Measurements from ENCODE around the gene HAPLN2.
A peak's percentile ranks its signal among the peaks of the same experiment; 100 is the strongest.

HAPLN2 gene

DNA sequence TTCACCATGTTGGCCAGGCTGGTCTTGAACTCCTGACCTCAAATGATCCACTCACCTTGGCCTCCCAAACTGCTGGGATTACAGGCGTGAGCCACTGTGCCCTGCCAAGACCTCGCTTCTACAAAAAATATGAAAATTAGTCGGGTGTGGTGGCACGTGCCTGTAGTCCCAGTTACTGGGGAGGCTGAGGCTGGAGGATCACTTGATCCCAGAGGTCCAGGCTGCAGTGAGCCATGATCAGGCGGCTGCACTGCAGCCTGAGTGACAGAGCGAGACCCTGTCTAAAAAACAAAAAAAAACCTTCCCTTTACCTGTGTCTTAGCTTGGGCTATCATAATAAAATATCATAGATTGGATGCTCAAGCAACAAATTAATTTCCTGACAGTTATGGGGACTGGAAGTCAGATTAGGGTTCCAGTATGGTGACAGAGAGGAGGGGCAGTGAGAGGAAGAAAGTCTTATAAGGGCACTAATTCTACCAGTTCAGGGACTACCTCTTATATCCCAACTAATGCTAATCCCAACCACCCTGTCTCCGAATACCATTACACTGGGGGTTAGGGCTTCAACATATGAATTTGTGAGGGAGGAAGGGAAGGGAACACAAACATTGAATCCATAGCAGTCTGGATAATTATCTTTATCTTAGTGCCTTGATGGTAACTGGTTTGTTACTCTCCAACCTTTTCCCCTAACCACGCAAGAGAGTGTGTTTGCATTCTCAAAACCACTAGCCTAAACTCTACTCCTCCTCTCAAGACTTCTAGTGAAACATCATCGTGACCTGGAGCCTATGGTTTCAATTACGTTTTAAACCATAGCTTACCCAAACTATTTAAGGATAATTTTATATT is 28.7 kb upstream of the HAPLN2 start:
- H3K27me3 ChIP-seq (ENCODE audit: insufficient read depth, low read depth, severe bottlenecking), result no peaks in the 10 kb centered on the region
- peak overlapping the region; percentile 65 for H3K4me3 ChIP-seq (ENCODE audit: low read depth, low read length)
- H3K9me3 ChIP-seq (ENCODE audit: severe bottlenecking), result no peaks in the 10 kb centered on the region
- H3K36me3 ChIP-seq, result peaks cover 32% of the 10 kb centered on the region
- no peak for DNase-seq
- no peak overlapping the region for H3K27ac ChIP-seq
- TF ChIP-seq, protein P1, sequence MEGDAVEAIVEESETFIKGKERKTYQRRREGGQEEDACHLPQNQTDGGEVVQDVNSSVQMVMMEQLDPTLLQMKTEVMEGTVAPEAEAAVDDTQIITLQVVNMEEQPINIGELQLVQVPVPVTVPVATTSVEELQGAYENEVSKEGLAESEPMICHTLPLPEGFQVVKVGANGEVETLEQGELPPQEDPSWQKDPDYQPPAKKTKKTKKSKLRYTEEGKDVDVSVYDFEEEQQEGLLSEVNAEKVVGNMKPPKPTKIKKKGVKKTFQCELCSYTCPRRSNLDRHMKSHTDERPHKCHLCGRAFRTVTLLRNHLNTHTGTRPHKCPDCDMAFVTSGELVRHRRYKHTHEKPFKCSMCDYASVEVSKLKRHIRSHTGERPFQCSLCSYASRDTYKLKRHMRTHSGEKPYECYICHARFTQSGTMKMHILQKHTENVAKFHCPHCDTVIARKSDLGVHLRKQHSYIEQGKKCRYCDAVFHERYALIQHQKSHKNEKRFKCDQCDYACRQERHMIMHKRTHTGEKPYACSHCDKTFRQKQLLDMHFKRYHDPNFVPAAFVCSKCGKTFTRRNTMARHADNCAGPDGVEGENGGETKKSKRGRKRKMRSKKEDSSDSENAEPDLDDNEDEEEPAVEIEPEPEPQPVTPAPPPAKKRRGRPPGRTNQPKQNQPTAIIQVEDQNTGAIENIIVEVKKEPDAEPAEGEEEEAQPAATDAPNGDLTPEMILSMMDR (IDR thresholded peaks at IDR 0.05; ENCODE audit: low read depth, low read length), result no peak

DNA sequence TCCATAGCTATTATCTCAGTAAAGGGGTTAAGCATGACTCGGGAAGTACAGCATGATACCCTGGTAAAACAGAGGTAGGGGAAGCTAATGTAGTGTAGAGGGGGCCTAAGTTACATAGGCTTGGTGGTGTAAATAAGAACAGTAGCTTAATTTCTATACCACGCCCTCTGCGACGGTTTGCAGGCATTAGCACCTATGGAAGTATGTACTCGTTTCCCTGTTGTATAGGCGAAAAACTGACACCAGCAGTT is 28.1 kb upstream of the HAPLN2 start:
- DNase-seq, result no peak
- Histone ChIP-seq H3K36me3 (peaks cover 38% of the 10 kb centered on the region), H3K27ac (peak overlapping the region; percentile 79), H3K27me3 (ENCODE audit: insufficient read depth, low read depth, severe bottlenecking) (no peaks in the 10 kb centered on the region), H3K9me3 (ENCODE audit: severe bottlenecking) (no peaks in the 10 kb centered on the region), H3K4me3 (ENCODE audit: low read depth, low read length) (peak overlapping the region; percentile 65)
- TF ChIP-seq, protein P1 (IDR thresholded peaks at IDR 0.05; ENCODE audit: low read depth, low read length), result no peak

DNA sequence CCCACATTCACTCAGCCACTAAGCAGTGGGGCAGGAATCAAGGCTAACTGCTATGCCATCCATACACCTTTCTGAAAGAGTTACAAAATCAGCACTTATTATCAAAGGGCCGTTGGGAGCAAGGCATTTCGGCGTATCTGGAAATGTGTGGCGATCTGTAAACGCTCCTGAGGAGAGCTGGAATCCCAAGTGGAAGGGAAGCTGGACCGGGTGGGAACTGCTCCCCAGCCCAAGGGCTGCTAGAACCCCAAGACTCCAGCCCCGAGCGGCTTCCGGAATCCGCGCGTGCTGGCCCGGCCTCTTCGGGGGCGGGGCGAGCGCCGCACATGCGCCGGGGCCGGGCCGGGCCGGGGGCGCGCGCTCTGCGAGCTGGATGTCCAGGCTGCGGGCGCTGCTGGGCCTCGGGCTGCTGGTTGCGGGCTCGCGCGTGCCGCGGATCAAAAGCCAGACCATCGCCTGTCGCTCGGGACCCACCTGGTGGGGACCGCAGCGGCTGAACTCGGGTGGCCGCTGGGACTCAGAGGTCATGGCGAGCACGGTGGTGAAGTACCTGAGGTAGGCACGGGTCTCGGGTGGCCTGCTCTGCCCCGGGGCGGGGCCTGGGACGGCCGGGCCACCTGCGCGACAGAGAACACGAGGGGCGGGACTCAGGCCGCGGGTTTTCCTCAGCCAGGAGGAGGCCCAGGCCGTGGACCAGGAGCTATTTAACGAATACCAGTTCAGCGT is 27.6 kb upstream of the HAPLN2 start, which contains the start of gene NAXE:
NAXE (plus strand) TSS at position 345 of the 726 bp plus-strand sequence; CDS start at position 374, 29 bp downstream.
- DNase-seq, result peak; percentile 81
- Histone ChIP-seq H3K27me3 (ENCODE audit: insufficient read depth, low read depth, severe bottlenecking) (no peaks in the 10 kb centered on the region), H3K27ac (peak within 1 kb of the TSS; percentile 79), H3K9me3 (ENCODE audit: severe bottlenecking) (no peaks in the 10 kb centered on the region), H3K4me3 (ENCODE audit: low read depth, low read length) (peak within 1 kb of the TSS; percentile 65), H3K36me3 (peaks cover 42% of the 10 kb centered on the region)
- TF ChIP-seq, protein P1 (IDR thresholded peaks at IDR 0.05; ENCODE audit: low read depth, low read length), result no peak

DNA sequence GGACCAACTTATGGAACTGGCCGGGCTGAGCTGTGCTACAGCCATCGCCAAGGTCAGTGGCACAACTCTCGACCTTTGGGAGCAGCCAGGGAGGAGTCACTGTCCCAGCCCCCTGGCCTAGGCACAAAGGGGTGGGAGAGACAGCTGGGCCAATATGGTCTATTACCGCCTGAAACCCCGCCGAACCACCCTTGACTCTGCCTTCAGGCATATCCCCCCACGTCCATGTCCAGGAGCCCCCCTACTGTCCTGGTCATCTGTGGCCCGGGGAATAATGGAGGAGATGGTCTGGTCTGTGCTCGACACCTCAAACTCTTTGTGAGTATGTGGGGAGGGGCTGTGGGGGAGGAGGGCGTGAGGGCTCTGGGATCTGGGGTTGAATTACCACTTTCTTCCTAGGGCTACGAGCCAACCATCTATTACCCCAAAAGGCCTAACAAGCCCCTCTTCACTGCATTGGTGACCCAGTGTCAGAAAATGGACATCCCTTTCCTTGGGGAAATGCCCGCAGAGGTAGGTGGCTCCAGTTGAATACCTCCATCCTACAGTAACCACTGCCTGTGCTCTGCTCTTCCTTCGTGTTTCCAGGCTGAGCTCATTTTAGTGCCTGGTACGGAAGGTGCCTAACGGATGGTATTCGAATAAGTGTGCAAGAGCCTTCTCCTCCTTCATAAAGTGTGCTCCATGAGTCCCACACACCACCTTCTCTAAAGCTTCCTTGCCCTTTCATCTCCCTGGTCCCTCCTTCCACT is 26.9 kb upstream of the HAPLN2 start:
- TF ChIP-seq, protein P1 (IDR thresholded peaks at IDR 0.05; ENCODE audit: low read depth, low read length), result no peak
- no peaks in the 10 kb centered on the region for H3K27me3 ChIP-seq (ENCODE audit: insufficient read depth, low read depth, severe bottlenecking)
- no peak for DNase-seq
- peak overlapping the region; percentile 65 for H3K4me3 ChIP-seq (ENCODE audit: low read depth, low read length)
- H3K9me3 ChIP-seq (ENCODE audit: severe bottlenecking), result no peaks in the 10 kb centered on the region
- peaks cover 50% of the 10 kb centered on the region for H3K36me3 ChIP-seq
- H3K27ac ChIP-seq, result peak overlapping the region; percentile 79

DNA sequence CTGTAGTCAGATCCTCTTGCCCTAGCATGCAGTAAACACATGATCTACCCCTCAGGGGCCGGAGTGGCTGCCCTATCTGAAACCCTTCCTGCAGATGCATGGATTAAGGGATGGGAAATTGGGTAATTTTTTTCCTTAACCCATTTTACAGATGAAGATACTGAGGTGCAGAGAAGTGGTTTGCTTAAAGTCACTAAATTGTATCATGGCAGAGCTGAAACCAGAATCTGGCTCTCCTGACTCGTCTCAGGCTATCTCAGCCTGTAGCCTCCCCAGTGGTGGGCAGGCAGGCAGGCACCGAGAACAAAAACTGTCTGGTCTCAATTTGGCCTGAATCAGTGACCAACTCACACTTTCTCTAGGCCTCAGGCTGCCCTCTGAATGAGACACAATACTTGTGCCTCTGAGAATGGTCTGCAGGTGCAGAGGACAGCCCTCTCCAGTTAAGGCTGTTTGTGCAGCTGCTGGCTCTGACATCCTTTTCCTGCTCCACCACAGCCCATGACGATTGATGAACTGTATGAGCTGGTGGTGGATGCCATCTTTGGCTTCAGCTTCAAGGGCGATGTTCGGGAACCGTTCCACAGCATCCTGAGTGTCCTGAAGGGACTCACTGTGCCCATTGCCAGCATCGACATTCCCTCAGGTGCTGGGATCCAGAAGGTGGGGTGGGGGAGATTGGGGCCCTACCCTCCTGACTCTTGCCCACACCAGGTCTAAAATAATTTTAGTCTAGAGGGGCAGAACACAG is 26.1 kb upstream of the HAPLN2 start:
- Histone ChIP-seq H3K9me3 (ENCODE audit: severe bottlenecking) (no peaks in the 10 kb centered on the region), H3K4me3 (ENCODE audit: low read depth, low read length) (no peak overlapping the region), H3K27me3 (ENCODE audit: insufficient read depth, low read depth, severe bottlenecking) (no peaks in the 10 kb centered on the region), H3K27ac (no peak overlapping the region), H3K36me3 (peaks cover 57% of the 10 kb centered on the region)
- TF ChIP-seq, protein P1 (IDR thresholded peaks at IDR 0.05; ENCODE audit: low read depth, low read length), result no peak
- DNase-seq, result no peak

Data from WERI-Rb-1 (cell line).